A673 (cell line): Measurements from ENCODE around the gene GPC6.

ENCODE experiments used
- EZH2 ChIP-seq: fragments of 200-600 bp; sonication (generic); IDR thresholded peaks from 2 replicates; pipeline ENCODE4 v1.6.1; 2017; ENCODE audit warnings: borderline replicate concordance, low read depth, mild to moderate bottlenecking, mixed read lengths, antibody characterized with exemption, low read length; ENCODE audit not compliant: poor library complexity, severe bottlenecking
- TF ChIP-seq, protein P1 (sequence below): fragments of 300-800, 200-600 bp; sonication (generic); conservative IDR thresholded peaks from 2 replicates; pipeline ENCODE4 v1.5.1; 2017; ENCODE audit warnings: low read depth, mild to moderate bottlenecking, antibody characterized with exemption, low read length, moderate library complexity, mixed read lengths

- TF ChIP-seq, protein P1, sequence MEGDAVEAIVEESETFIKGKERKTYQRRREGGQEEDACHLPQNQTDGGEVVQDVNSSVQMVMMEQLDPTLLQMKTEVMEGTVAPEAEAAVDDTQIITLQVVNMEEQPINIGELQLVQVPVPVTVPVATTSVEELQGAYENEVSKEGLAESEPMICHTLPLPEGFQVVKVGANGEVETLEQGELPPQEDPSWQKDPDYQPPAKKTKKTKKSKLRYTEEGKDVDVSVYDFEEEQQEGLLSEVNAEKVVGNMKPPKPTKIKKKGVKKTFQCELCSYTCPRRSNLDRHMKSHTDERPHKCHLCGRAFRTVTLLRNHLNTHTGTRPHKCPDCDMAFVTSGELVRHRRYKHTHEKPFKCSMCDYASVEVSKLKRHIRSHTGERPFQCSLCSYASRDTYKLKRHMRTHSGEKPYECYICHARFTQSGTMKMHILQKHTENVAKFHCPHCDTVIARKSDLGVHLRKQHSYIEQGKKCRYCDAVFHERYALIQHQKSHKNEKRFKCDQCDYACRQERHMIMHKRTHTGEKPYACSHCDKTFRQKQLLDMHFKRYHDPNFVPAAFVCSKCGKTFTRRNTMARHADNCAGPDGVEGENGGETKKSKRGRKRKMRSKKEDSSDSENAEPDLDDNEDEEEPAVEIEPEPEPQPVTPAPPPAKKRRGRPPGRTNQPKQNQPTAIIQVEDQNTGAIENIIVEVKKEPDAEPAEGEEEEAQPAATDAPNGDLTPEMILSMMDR, result no peak
- TF ChIP-seq EZH2, result no peak
Measured at GRCh38 chr13:94053986-94054593, 827.5 kb downstream of the GPC6 start.
